Measurements from ENCODE around the gene POLR2L. TPM values are rescaled to one million over a fixed set of nuclear protein-coding genes. Genes with fewer than 3 reads are reported as not detected.
A peak's percentile ranks its signal among the peaks of the same experiment; 100 is the strongest.

POLR2L gene
- total and polyA plus RNA-seq, 2 donors: 92.1 to 92.3 TPM

DNA sequence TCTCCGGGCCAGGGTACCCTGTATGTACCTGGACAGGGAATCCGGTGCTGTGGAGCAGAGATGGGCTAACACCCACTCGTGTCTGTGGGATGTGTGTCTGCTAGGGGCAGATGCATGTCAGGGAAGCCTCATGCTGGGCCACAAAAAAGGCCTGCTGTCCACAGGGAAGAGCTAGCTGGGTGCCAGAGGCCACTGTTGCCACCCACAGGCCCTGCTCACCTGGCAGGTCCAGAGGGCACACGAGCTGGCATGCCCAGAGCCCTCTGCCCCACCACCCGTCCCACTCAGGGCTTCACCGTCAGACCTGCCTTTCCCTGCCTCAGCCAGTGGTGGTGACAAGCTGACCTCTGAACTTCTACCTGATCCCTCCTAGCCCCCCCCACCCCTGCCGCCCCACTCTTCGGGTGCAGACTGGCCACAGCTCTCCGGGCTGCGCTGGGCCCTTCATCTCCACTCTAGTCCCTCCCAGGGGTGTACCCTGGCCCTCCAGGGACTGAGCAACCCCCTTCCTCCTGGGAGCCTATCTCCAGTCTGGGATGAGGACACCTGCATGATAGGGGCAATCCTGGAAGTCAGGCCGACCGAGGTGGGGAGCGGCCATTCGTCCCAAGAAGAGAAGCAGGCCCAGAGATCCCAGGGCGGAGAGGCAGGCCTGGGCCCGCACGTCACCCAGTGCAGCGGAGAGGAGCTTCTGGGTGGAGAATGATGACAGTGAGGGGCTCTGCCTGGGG lies 45.6 kb downstream of the POLR2L start:
- Histone ChIP-seq H3K4me3 (ENCODE audit: low read length in 2 of 2) (peak overlapping the region; percentile 81 to 82), H3K27me3 (ENCODE audit: control insufficient read depth in 2 of 2, insufficient read depth in 1 of 2, low read length in 1 of 2) (no peaks in the 10 kb centered on the region), H3K9me3 (ENCODE audit: control insufficient read depth in 2 of 2, insufficient read depth in 1 of 2, low read length in 1 of 2) (peaks cover 0 to 3% of the 10 kb centered on the region in 2 donors), H3K4me1 (ENCODE audit: control insufficient read depth in 2 of 2, insufficient read depth in 2 of 2, low read length in 2 of 2) (peaks cover 21 to 31% of the 10 kb centered on the region in 2 donors), H3K36me3 (ENCODE audit: control insufficient read depth in 2 of 2, insufficient read depth in 2 of 2, low read length in 1 of 2) (peaks cover 34 to 53% of the 10 kb centered on the region in 2 donors), H3K27ac (ENCODE audit: low read depth in 1 of 2, low read length in 1 of 2) (peak overlapping the region; percentile 90 to 92)
- 38% methylated on average over 18 of the region's 18 CpGs for WGBS
- no peak for DNase-seq (ENCODE audit: low read depth in 6 of 9, low spot score in 9 of 9)

DNA sequence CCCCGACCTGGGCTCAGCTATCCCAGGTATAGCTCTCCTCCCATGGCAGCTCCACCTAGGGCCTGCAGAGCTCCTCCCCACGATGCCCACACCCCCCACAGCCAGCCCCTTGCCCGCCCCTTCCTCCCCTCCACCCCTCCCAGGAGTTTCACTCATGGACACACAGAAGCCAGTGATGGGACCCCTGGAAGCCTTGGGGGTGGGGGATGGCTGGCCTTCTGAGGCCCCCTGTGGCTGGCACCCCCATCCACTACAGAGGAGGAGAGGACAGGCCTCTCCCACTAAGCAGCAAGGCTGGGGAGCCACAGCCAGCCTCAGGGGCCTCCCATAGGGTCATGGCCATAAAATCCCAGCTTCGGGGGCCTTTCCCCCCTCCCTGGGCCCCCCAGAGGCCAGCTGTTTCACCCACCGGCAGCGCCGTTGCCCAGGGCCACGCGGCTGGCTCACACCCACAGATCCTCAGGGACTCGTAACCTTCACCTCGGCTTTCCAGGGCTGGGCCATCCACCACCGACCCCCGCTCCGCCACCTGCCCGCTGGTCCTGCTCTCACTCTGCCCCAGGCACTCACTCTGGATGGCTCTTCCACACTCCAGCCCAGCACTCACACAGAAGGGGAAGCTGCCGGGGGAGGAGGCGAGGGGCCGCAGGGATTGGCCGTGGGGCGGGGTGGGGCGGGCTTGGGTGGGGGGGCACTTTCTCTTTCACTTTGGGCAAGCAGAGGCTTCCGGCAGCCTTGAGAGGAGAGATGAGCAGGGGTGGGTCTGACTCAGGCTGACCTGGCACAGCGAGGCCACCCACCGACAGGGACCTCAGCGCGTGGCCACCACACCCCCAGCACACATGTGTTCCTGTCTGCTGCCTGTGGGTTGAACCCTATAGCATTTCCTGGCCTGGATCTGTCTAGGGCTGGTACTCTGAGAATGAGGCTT lies 46.4 kb downstream of the POLR2L start:
- peak in 5 of 9 donors; percentile 54 to 85 (median 74) for DNase-seq (ENCODE audit: low read depth in 6 of 9, low spot score in 9 of 9)
- Histone ChIP-seq H3K9me3 (ENCODE audit: control insufficient read depth in 2 of 2, insufficient read depth in 1 of 2, low read length in 1 of 2) (peaks cover 0 to 3% of the 10 kb centered on the region in 2 donors), H3K27ac (ENCODE audit: low read depth in 1 of 2, low read length in 1 of 2) (peak overlapping the region; percentile 90 to 92), H3K4me1 (ENCODE audit: control insufficient read depth in 2 of 2, insufficient read depth in 2 of 2, low read length in 2 of 2) (peaks cover 23 to 31% of the 10 kb centered on the region in 2 donors), H3K36me3 (ENCODE audit: control insufficient read depth in 2 of 2, insufficient read depth in 2 of 2, low read length in 1 of 2) (peaks cover 30 to 54% of the 10 kb centered on the region in 2 donors), H3K27me3 (ENCODE audit: control insufficient read depth in 2 of 2, insufficient read depth in 1 of 2, low read length in 1 of 2) (peaks cover 0 to 2% of the 10 kb centered on the region in 2 donors), H3K4me3 (ENCODE audit: low read length in 2 of 2) (peak overlapping the region; percentile 81 to 82)
- 7% methylated on average over 26 of the region's 26 CpGs for WGBS

GRCh38 chr11:794766-795633 lies 47.3 kb downstream of the POLR2L start:
- H3K4me1 ChIP-seq (ENCODE audit: control insufficient read depth in 2 of 2, insufficient read depth in 2 of 2, low read length in 2 of 2): peaks cover 25 to 31% of the 10 kb centered on the region in 2 donors
- peak in 2 of 9 donors; percentile 42 to 50 for DNase-seq (ENCODE audit: low read depth in 6 of 9, low spot score in 9 of 9)
- peaks cover 0 to 11% of the 10 kb centered on the region in 2 donors for H3K27me3 ChIP-seq (ENCODE audit: control insufficient read depth in 2 of 2, insufficient read depth in 1 of 2, low read length in 1 of 2)
- H3K9me3 ChIP-seq (ENCODE audit: control insufficient read depth in 2 of 2, insufficient read depth in 1 of 2, low read length in 1 of 2): peaks cover 0 to 3% of the 10 kb centered on the region in 2 donors
- peak overlapping the region; percentile 81 to 82 for H3K4me3 ChIP-seq (ENCODE audit: low read length in 2 of 2)
- 67% methylated on average over 38 of the region's 38 CpGs for WGBS
- no peak overlapping the region for H3K27ac ChIP-seq (ENCODE audit: low read depth in 1 of 2, low read length in 1 of 2)
- peaks cover 22 to 46% of the 10 kb centered on the region in 2 donors for H3K36me3 ChIP-seq (ENCODE audit: control insufficient read depth in 2 of 2, insufficient read depth in 2 of 2, low read length in 1 of 2)

- WGBS: 96% methylated on average over 31 of the region's 31 CpGs
- Histone ChIP-seq H3K4me1 (ENCODE audit: control insufficient read depth in 2 of 2, insufficient read depth in 2 of 2, low read length in 2 of 2) (peaks cover 25 to 31% of the 10 kb centered on the region in 2 donors), H3K4me3 (ENCODE audit: low read length in 2 of 2) (no peak overlapping the region), H3K36me3 (ENCODE audit: control insufficient read depth in 2 of 2, insufficient read depth in 2 of 2, low read length in 1 of 2) (peaks cover 18 to 37% of the 10 kb centered on the region in 2 donors), H3K27me3 (ENCODE audit: control insufficient read depth in 2 of 2, insufficient read depth in 1 of 2, low read length in 1 of 2) (peaks cover 7 to 19% of the 10 kb centered on the region in 2 donors), H3K9me3 (ENCODE audit: control insufficient read depth in 2 of 2, insufficient read depth in 1 of 2, low read length in 1 of 2) (peaks cover 0 to 3% of the 10 kb centered on the region in 2 donors), H3K27ac (ENCODE audit: low read depth in 1 of 2, low read length in 1 of 2) (no peak overlapping the region)
- no peak for DNase-seq (ENCODE audit: low read depth in 6 of 9, low spot score in 9 of 9)
Observed at GRCh38 chr11:794013-794765, 48.1 kb downstream of the POLR2L start.

GRCh38 chr11:793556-793955 lies 48.8 kb downstream of the POLR2L start:
- Histone ChIP-seq H3K36me3 (ENCODE audit: control insufficient read depth in 2 of 2, insufficient read depth in 2 of 2, low read length in 1 of 2) (peaks cover 15 to 33% of the 10 kb centered on the region in 2 donors), H3K27ac (ENCODE audit: low read depth in 1 of 2, low read length in 1 of 2) (no peak overlapping the region), H3K4me3 (ENCODE audit: low read length in 2 of 2) (no peak overlapping the region), H3K4me1 (ENCODE audit: control insufficient read depth in 2 of 2, insufficient read depth in 2 of 2, low read length in 2 of 2) (peaks cover 25 to 31% of the 10 kb centered on the region in 2 donors), H3K9me3 (ENCODE audit: control insufficient read depth in 2 of 2, insufficient read depth in 1 of 2, low read length in 1 of 2) (peaks cover 0 to 3% of the 10 kb centered on the region in 2 donors), H3K27me3 (ENCODE audit: control insufficient read depth in 2 of 2, insufficient read depth in 1 of 2, low read length in 1 of 2) (peaks cover 10 to 25% of the 10 kb centered on the region in 2 donors)
- no peak for DNase-seq (ENCODE audit: low read depth in 6 of 9, low spot score in 9 of 9)
- WGBS: 98% methylated on average over 7 of the region's 7 CpGs

- H3K9me3 ChIP-seq (ENCODE audit: control insufficient read depth in 2 of 2, insufficient read depth in 1 of 2, low read length in 1 of 2): peaks cover 0 to 3% of the 10 kb centered on the region in 2 donors
- peaks cover 21 to 28% of the 10 kb centered on the region in 2 donors for H3K4me1 ChIP-seq (ENCODE audit: control insufficient read depth in 2 of 2, insufficient read depth in 2 of 2, low read length in 2 of 2)
- DNase-seq (ENCODE audit: low read depth in 6 of 9, low spot score in 9 of 9): no peak
- WGBS: 98% methylated on average over 13 of the region's 13 CpGs
- no peak overlapping the region for H3K27ac ChIP-seq (ENCODE audit: low read depth in 1 of 2, low read length in 1 of 2)
- peaks cover 10 to 32% of the 10 kb centered on the region in 2 donors for H3K27me3 ChIP-seq (ENCODE audit: control insufficient read depth in 2 of 2, insufficient read depth in 1 of 2, low read length in 1 of 2)
- peaks cover 15 to 33% of the 10 kb centered on the region in 2 donors for H3K36me3 ChIP-seq (ENCODE audit: control insufficient read depth in 2 of 2, insufficient read depth in 2 of 2, low read length in 1 of 2)
- H3K4me3 ChIP-seq (ENCODE audit: low read length in 2 of 2): no peak overlapping the region
Observed at GRCh38 chr11:792873-793272, 49.5 kb downstream of the POLR2L start.

- H3K9me3 ChIP-seq (ENCODE audit: control insufficient read depth in 2 of 2, insufficient read depth in 1 of 2, low read length in 1 of 2): peaks cover 0 to 3% of the 10 kb centered on the region in 2 donors
- H3K27me3 ChIP-seq (ENCODE audit: control insufficient read depth in 2 of 2, insufficient read depth in 1 of 2, low read length in 1 of 2): peaks cover 10 to 36% of the 10 kb centered on the region in 2 donors
- no peak overlapping the region for H3K4me3 ChIP-seq (ENCODE audit: low read length in 2 of 2)
- DNase-seq (ENCODE audit: low read depth in 6 of 9, low spot score in 9 of 9): no peak
- peaks cover 21 to 25% of the 10 kb centered on the region in 2 donors for H3K4me1 ChIP-seq (ENCODE audit: control insufficient read depth in 2 of 2, insufficient read depth in 2 of 2, low read length in 2 of 2)
- H3K36me3 ChIP-seq (ENCODE audit: control insufficient read depth in 2 of 2, insufficient read depth in 2 of 2, low read length in 1 of 2): peaks cover 15 to 33% of the 10 kb centered on the region in 2 donors
- over 99% methylated on average over 15 of the region's 15 CpGs for WGBS
- H3K27ac ChIP-seq (ENCODE audit: low read depth in 1 of 2, low read length in 1 of 2): no peak overlapping the region
Observed at GRCh38 chr11:792535-792821, 49.9 kb downstream of the POLR2L start.

Measured in thymus (tissue), 11 donors.